Esophagus muscularis mucosa (tissue), 4 donors: ENCODE results near the gene SLC6A3. TPM values are rescaled to one million over a fixed set of nuclear protein-coding genes. Genes with fewer than 3 reads are reported as not detected.

Experiments
- DNase-seq: peaks from one replicate; pipeline ENCODE4 v3.0.0-alpha.2; 2017; ENCODE audit errors: extremely low spot score
- H3K27ac ChIP-seq, 4 donors: fragments of 200-600 bp; sonication (generic); replicated peaks in 1 of 4; 1 replicate in 3 of 4; 2 replicates in 1 of 4; pipeline ENCODE4 v1.5.1; 2016 to 2019; ENCODE audit warnings: mild to moderate bottlenecking in 1 of 4
- H3K27me3 ChIP-seq, 4 donors: fragments of 200-600 bp; sonication (generic); one replicate each; pipeline versions ENCODE4 v1.5.1 to v1.6.0; 2016 to 2019
- H3K36me3 ChIP-seq, 4 donors: fragments of 200-600 bp; sonication (generic); one replicate each; pipeline ENCODE4 v1.5.1; 2016 to 2019
- H3K4me1 ChIP-seq, 4 donors: fragments of 200-600 bp; sonication (generic); one replicate each; pipeline ENCODE4 v1.5.1; 2016 to 2019
- H3K4me3 ChIP-seq, 4 donors: fragments of 200-600 bp; sonication (generic); 1 replicate in 2 of 4; 2 replicates in 2 of 4; pipeline ENCODE4 v1.5.1; 2016 to 2019; ENCODE audit warnings: mild to moderate bottlenecking in 4 of 4, moderate library complexity in 1 of 4
- H3K9me3 ChIP-seq, 4 donors: fragments of 200-600 bp; sonication (generic); 1 replicate in 3 of 4; 2 replicates in 1 of 4; pipeline ENCODE4 v1.5.1; 2016 to 2019
- CTCF ChIP-seq, 3 experiments: fragments of 200-600 bp in 2 of 3; fragments of 450-650 bp in 1 of 3; sonication (generic) in 2 of 3; IDR thresholded peaks; one replicate each; pipeline ENCODE4 v1.5.1; 2017 to 2019; ENCODE audit warnings: antibody characterized with exemption in 3 of 3, mild to moderate bottlenecking in 2 of 3, moderate library complexity in 1 of 3
- EP300 ChIP-seq: sonication (generic); formaldehyde crosslinking; IDR thresholded peaks from one replicate; pipeline ENCODE4 v1.6.1; 2017; ENCODE audit warnings: antibody characterized with exemption
- POLR2A ChIP-seq: fragments of 450-650 bp; IDR thresholded peaks from one replicate; pipeline ENCODE4 v1.6.1; 2017; ENCODE audit warnings: antibody characterized with exemption, moderate library complexity, mild to moderate bottlenecking, low read depth
- POLR2AphosphoS5 ChIP-seq, 2 donors: sonication (generic); formaldehyde crosslinking; IDR thresholded peaks; one replicate each; pipeline ENCODE4 v1.6.1; 2017; ENCODE audit warnings: antibody characterized with exemption in 2 of 2
- WGBS: methylation state at CpG from one replicate; pipeline ENCODE4 v1.1.5; 2018; 5-methylcytosine and 5-hydroxymethylcytosine counted together
- intact Hi-C: fragments of 100-400 bp; cut with DNase I; formaldehyde crosslinking; loops from one replicate; pipeline ENCODE4 v1.15.1; 2023
- total RNA-seq, 4 donors: library from RNA; depleted of rRNA; stranded (reverse); fragments of >200 nt; gene quantifications; one replicate each; pipeline versions ENCODE4 v1.1.0 to v1.2.1, GENCODE V29; 2016

The SLC6A3 gene
- total RNA-seq, 4 donors from 2014 or later: 0.06 TPM; not detected in 3

GRCh38 chr5:1465966-1466471, 20.8 kb upstream of the SLC6A3 start:
- Histone ChIP-seq H3K4me3 (no peak overlapping the region), H3K9me3 (no peaks in the 10 kb centered on the region), H3K27me3 (no peaks in the 10 kb centered on the region), H3K27ac (no peak overlapping the region), H3K36me3 (peaks cover 32 to 91% (median 62%) of the 10 kb centered on the region in 4 donors), H3K4me1 (no peaks in the 10 kb centered on the region)
- DNase-seq: no peak
- TF ChIP-seq CTCF (IDR thresholded peaks at IDR 0.05): no peak
- TF ChIP-seq POLR2A: no peak
- no peak for TF ChIP-seq POLR2AphosphoS5 (IDR thresholded peaks at IDR 0.05)
- TF ChIP-seq EP300: no peak
- 97% methylated on average over 22 of the region's 30 CpGs for WGBS
- intact Hi-C loops: no loop called here

GRCh38 chr5:1465117-1465516, 19.9 kb upstream of the SLC6A3 start:
- Histone ChIP-seq H3K27me3 (no peaks in the 10 kb centered on the region), H3K4me3 (no peak overlapping the region), H3K36me3 (peaks cover 32 to 87% (median 60%) of the 10 kb centered on the region in 4 donors), H3K27ac (no peak overlapping the region), H3K4me1 (no peaks in the 10 kb centered on the region), H3K9me3 (no peaks in the 10 kb centered on the region)
- DNase-seq: no peak
- WGBS: 92% methylated on average over 22 of the region's 22 CpGs
- intact Hi-C loops: no loop called here
- TF ChIP-seq POLR2AphosphoS5 (IDR thresholded peaks at IDR 0.05) (no peak), POLR2A (no peak), CTCF (IDR thresholded peaks at IDR 0.05) (no peak), EP300 (no peak)

- WGBS: 90% methylated on average over 18 of the region's 18 CpGs
- intact Hi-C loops: no loop called here
- TF ChIP-seq POLR2AphosphoS5 (IDR thresholded peaks at IDR 0.05) (no peak), CTCF (IDR thresholded peaks at IDR 0.05) (no peak), EP300 (no peak), POLR2A (no peak)
- Histone ChIP-seq H3K27ac (no peak overlapping the region), H3K36me3 (peaks cover 32 to 81% (median 57%) of the 10 kb centered on the region in 4 donors), H3K27me3 (no peaks in the 10 kb centered on the region), H3K4me3 (no peak overlapping the region), H3K9me3 (no peaks in the 10 kb centered on the region), H3K4me1 (no peaks in the 10 kb centered on the region)
- DNase-seq: no peak
These were observed 19.3 kb upstream of the SLC6A3 start for GRCh38 chr5:1464511-1464910.

GRCh38 chr5:1464096-1464446, 18.8 kb upstream of the SLC6A3 start:
- Histone ChIP-seq H3K4me1 (no peaks in the 10 kb centered on the region), H3K4me3 (no peak overlapping the region), H3K9me3 (no peaks in the 10 kb centered on the region), H3K27ac (no peak overlapping the region), H3K27me3 (no peaks in the 10 kb centered on the region), H3K36me3 (peaks cover 32 to 76% (median 55%) of the 10 kb centered on the region in 4 donors)
- DNase-seq: no peak
- WGBS: 98% methylated on average over 6 of the region's 14 CpGs
- TF ChIP-seq POLR2AphosphoS5 (IDR thresholded peaks at IDR 0.05) (no peak), EP300 (no peak), CTCF (IDR thresholded peaks at IDR 0.05) (no peak), POLR2A (no peak)
- intact Hi-C loops: no loop called here
